Mucosa of stomach (tissue), 1 donor: ENCODE data around the gene STH.

Source experiments
- H3K27me3 ChIP-seq: one replicate; pipeline ENCODE4 v1.7.0; 2013; ENCODE audit warnings: mild to moderate bottlenecking, low read length; ENCODE audit not compliant: control insufficient read depth, insufficient read depth
- H3K36me3 ChIP-seq: one replicate; pipeline ENCODE4 v1.7.0; 2013; ENCODE audit warnings: low read length; ENCODE audit not compliant: control insufficient read depth, insufficient read depth
- H3K4me1 ChIP-seq: one replicate; pipeline ENCODE4 v1.7.0; 2013; ENCODE audit warnings: mild to moderate bottlenecking, low read length; ENCODE audit not compliant: control insufficient read depth, insufficient read depth
- H3K4me3 ChIP-seq: one replicate; pipeline ENCODE4 v1.7.0; 2013; ENCODE audit warnings: low read length
- H3K9ac ChIP-seq: one replicate; pipeline ENCODE4 v1.7.0; 2013; ENCODE audit warnings: mild to moderate bottlenecking, low read length, moderate library complexity
- H3K9me3 ChIP-seq: one replicate; pipeline ENCODE4 v1.7.0; 2013; ENCODE audit warnings: mild to moderate bottlenecking, low read length, moderate library complexity; ENCODE audit not compliant: control insufficient read depth
- donor health status: Pancreatic carcinoma.

The STH gene

GRCh38 chr17:45992175-45992574 is 6.9 kb upstream of the STH start:
- Histone ChIP-seq H3K9me3 (no peaks in the 10 kb centered on the region), H3K9ac (no peak overlapping the region), H3K4me3 (no peak overlapping the region), H3K27me3 (no peaks in the 10 kb centered on the region), H3K36me3 (no peaks in the 10 kb centered on the region), H3K4me1 (no peaks in the 10 kb centered on the region)

- Histone ChIP-seq H3K9me3 (no peaks in the 10 kb centered on the region), H3K4me1 (no peaks in the 10 kb centered on the region), H3K9ac (no peak overlapping the region), H3K36me3 (no peaks in the 10 kb centered on the region), H3K4me3 (no peak overlapping the region), H3K27me3 (no peaks in the 10 kb centered on the region)
These were observed 6.1 kb upstream of the STH start for GRCh38 chr17:45992904-45993303.

- H3K9ac ChIP-seq = no peak overlapping the region
- no peaks in the 10 kb centered on the region for H3K9me3 ChIP-seq
- H3K36me3 ChIP-seq = no peaks in the 10 kb centered on the region
- no peak overlapping the region for H3K4me3 ChIP-seq
- no peaks in the 10 kb centered on the region for H3K27me3 ChIP-seq
- H3K4me1 ChIP-seq = no peaks in the 10 kb centered on the region
These were observed 5.0 kb upstream of the STH start for GRCh38 chr17:45993962-45994627.

- H3K36me3 ChIP-seq = no peaks in the 10 kb centered on the region
- H3K27me3 ChIP-seq = no peaks in the 10 kb centered on the region
- no peaks in the 10 kb centered on the region for H3K9me3 ChIP-seq
- H3K9ac ChIP-seq = no peak overlapping the region
- H3K4me3 ChIP-seq = no peak overlapping the region
- H3K4me1 ChIP-seq = no peaks in the 10 kb centered on the region
These were observed 4.1 kb upstream of the STH start for GRCh38 chr17:45994987-45995386.

GRCh38 chr17:45995627-45996270 is 3.3 kb upstream of the STH start:
- Histone ChIP-seq H3K4me1 (no peaks in the 10 kb centered on the region), H3K9ac (no peak overlapping the region), H3K4me3 (no peak overlapping the region), H3K36me3 (no peaks in the 10 kb centered on the region), H3K9me3 (no peaks in the 10 kb centered on the region), H3K27me3 (no peaks in the 10 kb centered on the region)

- no peaks in the 10 kb centered on the region for H3K9me3 ChIP-seq
- H3K27me3 ChIP-seq = no peaks in the 10 kb centered on the region
- H3K9ac ChIP-seq = no peak overlapping the region
- H3K4me1 ChIP-seq = no peaks in the 10 kb centered on the region
- H3K4me3 ChIP-seq = no peak overlapping the region
- no peaks in the 10 kb centered on the region for H3K36me3 ChIP-seq
These were observed 2.6 kb upstream of the STH start for GRCh38 chr17:45996282-45996937.

- Histone ChIP-seq H3K4me3 (no peak overlapping the region), H3K36me3 (no peaks in the 10 kb centered on the region), H3K27me3 (no peaks in the 10 kb centered on the region), H3K9me3 (no peaks in the 10 kb centered on the region), H3K4me1 (no peaks in the 10 kb centered on the region), H3K9ac (no peak overlapping the region)
These were observed 1.9 kb upstream of the STH start for GRCh38 chr17:45997166-45997565.

GRCh38 chr17:45997624-45998023 is 1.4 kb upstream of the STH start:
- Histone ChIP-seq H3K36me3 (no peaks in the 10 kb centered on the region), H3K9ac (no peak overlapping the region), H3K4me3 (no peak overlapping the region), H3K27me3 (no peaks in the 10 kb centered on the region), H3K4me1 (no peaks in the 10 kb centered on the region), H3K9me3 (no peaks in the 10 kb centered on the region)

- Histone ChIP-seq H3K9me3 (no peaks in the 10 kb centered on the region), H3K4me3 (no peak overlapping the region), H3K36me3 (no peaks in the 10 kb centered on the region), H3K27me3 (no peaks in the 10 kb centered on the region), H3K4me1 (peaks cover 10% of the 10 kb centered on the region), H3K9ac (no peak overlapping the region)
These were observed 845 bp downstream of the STH start for GRCh38 chr17:45999900-46000290.

GRCh38 chr17:46000292-46000691 is 1.2 kb downstream of the STH start:
- Histone ChIP-seq H3K9ac (no peak overlapping the region), H3K36me3 (no peaks in the 10 kb centered on the region), H3K9me3 (no peaks in the 10 kb centered on the region)

GRCh38 chr17:46000757-46001156 is 1.7 kb downstream of the STH start:
- no peaks in the 10 kb centered on the region for H3K27me3 ChIP-seq
- no peaks in the 10 kb centered on the region for H3K9me3 ChIP-seq
- no peaks in the 10 kb centered on the region for H3K36me3 ChIP-seq
- H3K9ac ChIP-seq = no peak overlapping the region
- peaks cover 10% of the 10 kb centered on the region for H3K4me1 ChIP-seq
- H3K4me3 ChIP-seq = no peak overlapping the region

More at GRCh38 chr17:46000292-46000691, 1.2 kb downstream of the STH start:
- Histone ChIP-seq H3K4me1 (peaks cover 10% of the 10 kb centered on the region), H3K4me3 (no peak overlapping the region), H3K27me3 (no peaks in the 10 kb centered on the region)
